ENCODE measurements around the gene DNAJA3.

- no peak for TF ChIP-seq CTCF (IDR thresholded peaks at IDR 0.05)
- TF ChIP-seq SP1 (CRISPR knock-in tag; conservative IDR thresholded peaks at IDR 0.05), result no peak
- no peak for TF ChIP-seq MLX (CRISPR knock-in tag; IDR thresholded peaks at IDR 0.05)
- no peak for TF ChIP-seq USF2 (CRISPR knock-in tag; IDR thresholded peaks at IDR 0.05)
- TF ChIP-seq STAT6 (CRISPR knock-in tag; conservative IDR thresholded peaks at IDR 0.05; ENCODE audit: low read depth), result no peak
- TF ChIP-seq ZNF232 (CRISPR knock-in tag; IDR thresholded peaks at IDR 0.05), result no peak
- no peak for TF ChIP-seq NR1H2 (CRISPR knock-in tag; IDR thresholded peaks at IDR 0.05)
- no peak for TF ChIP-seq MAX (CRISPR knock-in tag; IDR thresholded peaks at IDR 0.05)
- no peak for TF ChIP-seq MXD4 (CRISPR knock-in tag; IDR thresholded peaks at IDR 0.05; ENCODE audit: borderline replicate concordance)
- TF ChIP-seq ZNF512 (CRISPR knock-in tag; IDR thresholded peaks at IDR 0.05; ENCODE audit: borderline replicate concordance), result no peak
- no peak for TF ChIP-seq ZNF138 (CRISPR knock-in tag; conservative IDR thresholded peaks at IDR 0.05)
- no peak for TF ChIP-seq TEAD4 (CRISPR knock-in tag; IDR thresholded peaks at IDR 0.05)
- no peak for TF ChIP-seq PRDM15 (CRISPR knock-in tag; IDR thresholded peaks at IDR 0.05)
Observed at GRCh38 chr16:4452674-4453073, 27.0 kb downstream of the DNAJA3 start.
